Liver (tissue), 9 donors: ENCODE results near the gene KRTAP3-3. TPM values are rescaled to one million over a fixed set of nuclear protein-coding genes. Genes with fewer than 3 reads are reported as not detected.

Source experiments
- DNase-seq: peaks from one replicate; pipeline ENCODE4 v3.0.0-alpha.2; 2017; ENCODE audit warnings: low spot score
- H3K27ac ChIP-seq, 2 donors: one replicate each; pipeline ENCODE4 v1.7.0; 2013; ENCODE audit warnings: inconsistent platforms in 2 of 2, low read length in 2 of 2, control low read depth in 1 of 2, low read depth in 1 of 2, mild to moderate bottlenecking in 1 of 2
- H3K27me3 ChIP-seq, 4 donors: one replicate each; pipeline versions ENCODE4 v1.6.1 to v1.7.0; 2013; ENCODE audit warnings: low read length in 3 of 4, inconsistent platforms in 1 of 4, mild to moderate bottlenecking in 1 of 4, moderate library complexity in 1 of 4; ENCODE audit not compliant: control insufficient read depth in 4 of 4, insufficient read depth in 4 of 4
- H3K36me3 ChIP-seq, 4 donors: one replicate each; pipeline versions ENCODE4 v1.6.1 to v1.7.0; 2013; ENCODE audit warnings: low read length in 3 of 4, mild to moderate bottlenecking in 3 of 4, low read depth in 1 of 4, moderate library complexity in 1 of 4; ENCODE audit not compliant: control insufficient read depth in 4 of 4, insufficient read depth in 3 of 4
- H3K4me1 ChIP-seq, 4 donors: one replicate each; pipeline versions ENCODE4 v1.6.1 to v1.7.0; 2013; ENCODE audit warnings: low read length in 3 of 4, mild to moderate bottlenecking in 3 of 4, moderate library complexity in 1 of 4; ENCODE audit not compliant: control insufficient read depth in 4 of 4, insufficient read depth in 4 of 4
- H3K4me3 ChIP-seq, 3 donors: one replicate each; pipeline versions ENCODE4 v1.6.1 to v1.7.0; 2013; ENCODE audit warnings: low read length in 3 of 3, control low read depth in 1 of 3, low read depth in 1 of 3, mild to moderate bottlenecking in 1 of 3
- H3K9ac ChIP-seq, 2 donors: one replicate each; pipeline ENCODE4 v1.7.0; 2013; ENCODE audit warnings: low read length in 2 of 2, mild to moderate bottlenecking in 2 of 2, moderate library complexity in 2 of 2, control low read depth in 1 of 2, low read depth in 1 of 2
- H3K9me3 ChIP-seq, 4 donors: one replicate each; pipeline versions ENCODE4 v1.6.1 to v1.7.0; 2013; ENCODE audit warnings: low read length in 3 of 4; ENCODE audit not compliant: control insufficient read depth in 4 of 4
- ATF3 ChIP-seq: IDR thresholded peaks from 2 replicates; pipeline ENCODE4 v1.6.1; 2016; ENCODE audit warnings: antibody characterized with exemption
- CTCF ChIP-seq: fragments of 150-350 bp; IDR thresholded peaks from 2 replicates; pipeline ENCODE4 v1.5.1; 2017; ENCODE audit warnings: improper control_type of control experiment, low read depth, low read length; ENCODE audit not compliant: missing input control
- EGR1 ChIP-seq, 2 donors: IDR thresholded peaks; 2 replicates each; pipeline ENCODE4 v1.6.1; 2016 to 2018; ENCODE audit warnings: antibody characterized with exemption in 2 of 2, low read depth in 2 of 2
- FOXA1 ChIP-seq: IDR thresholded peaks from 2 replicates; pipeline ENCODE4 v1.6.1; 2016; ENCODE audit warnings: antibody characterized with exemption
- FOXA2 ChIP-seq: IDR thresholded peaks from 2 replicates; pipeline ENCODE4 v1.6.1; 2016; ENCODE audit warnings: antibody characterized with exemption
- GABPA ChIP-seq, 2 donors: IDR thresholded peaks in 1 of 2; conservative IDR thresholded peaks in 1 of 2; 2 replicates each; pipeline ENCODE4 v1.6.1; 2016; ENCODE audit warnings: antibody characterized with exemption in 2 of 2, mild to moderate bottlenecking in 1 of 2, moderate library complexity in 1 of 2
- HNF4A ChIP-seq, 2 donors: conservative IDR thresholded peaks; 2 replicates each; pipeline ENCODE4 v1.6.1; 2016; ENCODE audit warnings: antibody characterized with exemption in 2 of 2, mild to moderate bottlenecking in 2 of 2
- HNF4G ChIP-seq: IDR thresholded peaks from 2 replicates; pipeline ENCODE4 v1.6.1; 2016; ENCODE audit warnings: antibody characterized with exemption
- JUND ChIP-seq, 2 donors: IDR thresholded peaks; 2 replicates each; pipeline ENCODE4 v1.6.1; 2016; ENCODE audit warnings: antibody characterized with exemption in 2 of 2
- MAX ChIP-seq: IDR thresholded peaks from 2 replicates; pipeline ENCODE4 v1.6.1; 2016; ENCODE audit warnings: antibody characterized with exemption
- NR2F2 ChIP-seq: IDR thresholded peaks from 2 replicates; pipeline ENCODE4 v1.6.1; 2016; ENCODE audit warnings: antibody characterized with exemption
- RAD21 ChIP-seq, 2 donors: IDR thresholded peaks; 2 replicates each; pipeline ENCODE4 v1.6.1; 2016; ENCODE audit warnings: antibody characterized with exemption in 2 of 2, mild to moderate bottlenecking in 2 of 2
- REST ChIP-seq: IDR thresholded peaks from 2 replicates; pipeline ENCODE4 v1.6.1; 2016; ENCODE audit warnings: antibody characterized with exemption, mild to moderate bottlenecking
- SP1 ChIP-seq: IDR thresholded peaks from 2 replicates; pipeline ENCODE4 v1.6.1; 2018; ENCODE audit warnings: antibody characterized with exemption, mild to moderate bottlenecking
- TAF1 ChIP-seq: conservative IDR thresholded peaks from 2 replicates; pipeline ENCODE4 v1.6.1; 2016; ENCODE audit warnings: antibody characterized with exemption, mild to moderate bottlenecking
- YY1 ChIP-seq: IDR thresholded peaks from 2 replicates; pipeline ENCODE4 v1.6.1; 2016; ENCODE audit warnings: antibody characterized with exemption, mild to moderate bottlenecking
- ZBTB33 ChIP-seq: IDR thresholded peaks from 2 replicates; pipeline ENCODE4 v1.6.1; 2016; ENCODE audit warnings: antibody characterized with exemption
- WGBS: extraction: QIAGEN DNeasy Blood & Tissue Kit; methylation state at CpG from one replicate; pipeline ENCODE4 v1.1.7; 2013; 5-methylcytosine and 5-hydroxymethylcytosine counted together
- polyA plus RNA-seq, 2 donors: library from polyadenylated mRNA; stranded (reverse) in 1 of 2; unstranded in 1 of 2; fragments of 200-250 nt in 1 of 2; fragments of >200 nt in 1 of 2; fragmentation: Nextera tagmentation in 1 of 2; extraction: Ambion mirVana in 1 of 2; gene quantifications; one replicate each; pipeline versions ENCODE4 v1.2.1 to v1.2.3, GENCODE V29; 2013 to 2015
- total RNA-seq, 2 donors: library from RNA; depleted of rRNA; stranded (reverse); fragments of >200 nt; gene quantifications; one replicate each; pipeline ENCODE4 v1.2.3, GENCODE V29; 2014
- donor health status: healthy.
- donor health status: healthy.
- donor health status: healthy.
- donor health status: healthy.
- donor health status: healthy.

Gene KRTAP3-3
- total and polyA plus RNA-seq, 4 donors = not detected

GRCh38 chr17:40974366-40974765 lies 19.6 kb downstream of the KRTAP3-3 start:
- DNase-seq = no peak
- Histone ChIP-seq H3K4me1 (no peaks in the 10 kb centered on the region), H3K9me3 (no peaks in the 10 kb centered on the region), H3K9ac (no peak overlapping the region), H3K27ac (no peak overlapping the region), H3K4me3 (no peak overlapping the region), H3K27me3 (peaks cover 0 to 6% (median 0%) of the 10 kb centered on the region in 4 donors), H3K36me3 (no peaks in the 10 kb centered on the region)
- TF ChIP-seq GABPA (IDR thresholded peaks at IDR 0.05 in 1 of 2, conservative IDR thresholded peaks at IDR 0.05 in 1 of 2) = no peak
- TF ChIP-seq ATF3 = no peak
- TF ChIP-seq FOXA1 = no peak
- TF ChIP-seq NR2F2 = no peak
- no peak for TF ChIP-seq REST
- no peak for TF ChIP-seq JUND (IDR thresholded peaks at IDR 0.05)
- no peak for TF ChIP-seq MAX
- TF ChIP-seq YY1 = no peak
- no peak for TF ChIP-seq CTCF
- no peak for TF ChIP-seq HNF4G
- no peak for TF ChIP-seq SP1
- TF ChIP-seq ZBTB33 = no peak
- TF ChIP-seq TAF1 = no peak
- TF ChIP-seq FOXA2 = no peak
- no peak for TF ChIP-seq EGR1 (IDR thresholded peaks at IDR 0.05; ENCODE audit: low read depth in 2 of 2)
- WGBS = 76% methylated on average over 3 of the region's 3 CpGs

GRCh38 chr17:40967582-40967981 lies 26.4 kb downstream of the KRTAP3-3 start:
- Histone ChIP-seq H3K27ac (no peak overlapping the region), H3K9ac (no peak overlapping the region), H3K36me3 (no peaks in the 10 kb centered on the region), H3K9me3 (no peaks in the 10 kb centered on the region), H3K4me3 (no peak overlapping the region), H3K27me3 (no peaks in the 10 kb centered on the region), H3K4me1 (no peaks in the 10 kb centered on the region)
- 84% methylated on average over 1 of the region's 1 CpG for WGBS
- no peak for DNase-seq
- no peak for TF ChIP-seq MAX
- TF ChIP-seq REST = no peak
- TF ChIP-seq HNF4G = no peak
- no peak for TF ChIP-seq GABPA (IDR thresholded peaks at IDR 0.05 in 1 of 2, conservative IDR thresholded peaks at IDR 0.05 in 1 of 2)
- TF ChIP-seq SP1 = no peak
- no peak for TF ChIP-seq TAF1
- TF ChIP-seq NR2F2 = no peak
- TF ChIP-seq EGR1 (IDR thresholded peaks at IDR 0.05; ENCODE audit: low read depth in 2 of 2) = no peak
- no peak for TF ChIP-seq JUND (IDR thresholded peaks at IDR 0.05)
- TF ChIP-seq FOXA1 = no peak
- TF ChIP-seq HNF4A (conservative IDR thresholded peaks at IDR 0.05) = no peak
- TF ChIP-seq FOXA2 = no peak
- TF ChIP-seq RAD21 (IDR thresholded peaks at IDR 0.05) = no peak
- TF ChIP-seq CTCF = no peak
